ENCODE data around the gene MOB1A.
"Not testable (repeated sequence)": the region's sequence is repeated elsewhere in the genome, so short reads cannot be mapped to it uniquely, and the experiment has no call there.

The MOB1A gene

GRCh38 chr2:74148457-74149246 is 30.0 kb downstream of the MOB1A start:
- DNase-seq (no peak), ATAC-seq (no peak)

- DNase-seq (peak; percentile 94), ATAC-seq (peak; percentile 98)
Observed at GRCh38 chr2:74147727-74148456, 30.8 kb downstream of the MOB1A start, which contains the start of gene BOLA3. Gene BOLA3 (minus strand): TSS chr2:74147912. CDS start chr2:74147874, 38 bp downstream.

GRCh38 chr2:74146929-74147726 is 31.6 kb downstream of the MOB1A start:
- DNase-seq (no peak), ATAC-seq (peak; percentile 53)

GRCh38 chr2:74142340-74142739 is 36.3 kb downstream of the MOB1A start:
- DNase-seq = no peak
- no peak for ATAC-seq

GRCh38 chr2:74138600-74139323 is 39.9 kb downstream of the MOB1A start:
- ATAC-seq (no peak), DNase-seq (no peak)

GRCh38 chr2:74137651-74138599 is 40.8 kb downstream of the MOB1A start:
- ATAC-seq (no peak), DNase-seq (no peak)

- ATAC-seq = no peak
- DNase-seq = no peak
Observed at GRCh38 chr2:74131901-74132300, 46.8 kb downstream of the MOB1A start.

- ATAC-seq = no peak
Observed at GRCh38 chr2:74130211-74130995, 48.3 kb downstream of the MOB1A start.

GRCh38 chr2:74128206-74128605 is 50.5 kb downstream of the MOB1A start:
- no peak for DNase-seq
- ATAC-seq = no peak

More at GRCh38 chr2:74130211-74130995, 48.3 kb downstream of the MOB1A start:
- no peak for DNase-seq

GRCh38 chr2:74123955-74124354 is 54.7 kb downstream of the MOB1A start:
- not testable (repeated sequence) for DNase-seq, ATAC-seq

- not testable (repeated sequence) for DNase-seq, ATAC-seq
Observed at GRCh38 chr2:74121846-74122245, 56.8 kb downstream of the MOB1A start.

- ATAC-seq = peak; percentile 98
- peak; percentile 92 for DNase-seq
Observed at GRCh38 chr2:74119912-74120825, 58.5 kb downstream of the MOB1A start.

GRCh38 chr2:74119339-74119738 is 59.3 kb downstream of the MOB1A start:
- DNase-seq (no peak), ATAC-seq (no peak)

- ATAC-seq = no peak
Observed at GRCh38 chr2:74111380-74111779, 67.3 kb downstream of the MOB1A start.

GRCh38 chr2:74110537-74110936 is 68.1 kb downstream of the MOB1A start:
- DNase-seq (no peak), ATAC-seq (no peak)

More at GRCh38 chr2:74111380-74111779, 67.3 kb downstream of the MOB1A start:
- no peak for DNase-seq

GRCh38 chr2:74109551-74109950 is 69.1 kb downstream of the MOB1A start:
- DNase-seq = no peak
- ATAC-seq = no peak

- ATAC-seq (no peak), DNase-seq (no peak)
Observed at GRCh38 chr2:74107071-74107470, 71.6 kb downstream of the MOB1A start.

- DNase-seq = no peak
- no peak for ATAC-seq
Observed at GRCh38 chr2:74105413-74105812, 73.3 kb downstream of the MOB1A start.

GRCh38 chr2:74104839-74105238 is 73.8 kb downstream of the MOB1A start:
- DNase-seq (no peak), ATAC-seq (no peak)
